K562 (cell line): Measurements from ENCODE around the gene CYB5R2. TPM values are rescaled to one million over a fixed set of nuclear protein-coding genes. Genes with fewer than 3 reads are reported as not detected.

ENCODE experiments used
- ATAC-seq: fragments of 200-7000 bp; cut with Tn5 transposase; 3 replicates; pipeline ENCODE4 v1.9.1; 2020; ENCODE audit warnings: moderate library complexity
- BruUV-seq: library from RNA; stranded (reverse); fragments of 400-500 nt; replicated peaks from 2 replicates; lab custom pipeline; 2021; lab: Mats Ljungman, UMichigan
- CTCF ChIA-PET: fragments of 300-600 bp; formaldehyde crosslinking; extraction: SDS; loops from one replicate; lab custom pipeline; 2021; ENCODE audit warnings: low intra/inter-chr PET ratio; lab: Yijun Ruan, JAX
- POLR2A ChIA-PET: fragments of 300-600, 350-650 bp; sonication (Branson Sonifier 250); formaldehyde crosslinking; extraction: SDS; loops from one replicate; lab custom pipeline; 2021; ENCODE audit warnings: antibody characterized with exemption, inconsistent platforms; lab: Yijun Ruan, JAX
- DNase-seq, 4 experiments: peaks; one replicate each; pipeline versions ENCODE4 v3.0.0 to v3.0.0-alpha.2; 2011 to 2018; ENCODE audit warnings: low spot score in 3 of 4, mixed read lengths in 3 of 4; ENCODE audit errors: extremely low read depth in 1 of 4
- FAIRE-seq: peaks from 2 replicates; lab custom pipeline; 2011; peaks lifted over from hg19 to GRCh38; lab: Jason Lieb, UNC
- H2AFZ ChIP-seq: 2 replicates; pipeline ENCODE4 v1.6.0; 2011; ENCODE audit warnings: low read depth, low read length, control low read depth, inconsistent platforms
- H3K27ac ChIP-seq: fragments of 200-600 bp; 3 replicates; pipeline ENCODE4 v1.8.0; 2011; ENCODE audit warnings: low read depth, mild to moderate bottlenecking, control low read depth, inconsistent platforms, low read length, moderate library complexity, mixed read lengths; ENCODE audit errors: extremely low read depth
- H3K27me3 ChIP-seq, 2 experiments: fragments of 300-600 bp in 1 of 2; 2 replicates in 1 of 2; 3 replicates in 1 of 2; pipeline versions ENCODE4 v1.6.0 to v1.8.0; 2011; ENCODE audit warnings: inconsistent platforms in 2 of 2, low read length in 2 of 2, mild to moderate bottlenecking in 1 of 2, mixed read lengths in 1 of 2, moderate library complexity in 1 of 2; ENCODE audit not compliant: control insufficient read depth in 2 of 2, insufficient read depth in 2 of 2
- H3K36me3 ChIP-seq: fragments of 300-600 bp; 3 replicates; pipeline ENCODE4 v1.8.0; 2011; ENCODE audit warnings: mild to moderate bottlenecking, low read length, inconsistent platforms; ENCODE audit not compliant: control insufficient read depth, insufficient read depth
- H3K4me1 ChIP-seq, 2 experiments: fragments of 200-600 bp in 1 of 2; replicated peaks in 1 of 2; 2 replicates in 1 of 2; 3 replicates in 1 of 2; pipeline versions ENCODE4 v1.5.1 to v1.8.0; 2011; ENCODE audit warnings: inconsistent platforms in 2 of 2, low read length in 2 of 2, mild to moderate bottlenecking in 1 of 2, mixed read lengths in 1 of 2, moderate library complexity in 1 of 2; ENCODE audit not compliant: control insufficient read depth in 2 of 2, insufficient read depth in 2 of 2
- H3K4me2 ChIP-seq: 2 replicates; pipeline ENCODE4 v1.6.1; 2011; ENCODE audit warnings: low read length, control low read depth, inconsistent platforms, mixed read lengths; ENCODE audit not compliant: insufficient read depth
- H3K4me3 ChIP-seq: fragments of 200-600 bp; sonication (generic), shearing (Covaris generic); 2 replicates; pipeline ENCODE4 v1.5.1; 2016; ENCODE audit warnings: control low read depth, inconsistent platforms
- H3K79me2 ChIP-seq: fragments of 200-600 bp; 3 replicates; pipeline ENCODE4 v1.8.0; 2011; ENCODE audit warnings: low read length, inconsistent platforms; ENCODE audit not compliant: control insufficient read depth, insufficient read depth
- H3K9ac ChIP-seq, 2 experiments: 2 replicates each; pipeline versions ENCODE4 v1.6.0 to v1.6.1; 2011; ENCODE audit warnings: low read depth in 2 of 2, low read length in 2 of 2, control low read depth in 1 of 2, inconsistent platforms in 1 of 2, mild to moderate bottlenecking in 1 of 2, mixed read lengths in 1 of 2; ENCODE audit not compliant: insufficient read depth in 1 of 2
- H3K9me1 ChIP-seq: one replicate; pipeline ENCODE4 v1.6.0; 2011; ENCODE audit warnings: inconsistent platforms, mild to moderate bottlenecking, low read length, moderate library complexity; ENCODE audit not compliant: control insufficient read depth, insufficient read depth
- H3K9me3 ChIP-seq: replicated peaks from 2 replicates; pipeline ENCODE4 v1.5.1; 2011; ENCODE audit warnings: low read depth, low read length, inconsistent platforms; ENCODE audit not compliant: control insufficient read depth, insufficient read depth
- H4K20me1 ChIP-seq: replicated peaks from 2 replicates; pipeline ENCODE4 v1.6.1; 2011; ENCODE audit warnings: low read length, inconsistent platforms, mixed read lengths; ENCODE audit not compliant: control insufficient read depth, insufficient read depth
- ASH1L ChIP-seq: fragments of 450-650 bp; IDR thresholded peaks from 2 replicates; pipeline ENCODE4 v1.6.1; 2018; ENCODE audit warnings: borderline replicate concordance, mild to moderate bottlenecking, low read depth; ENCODE audit not compliant: partially characterized antibody
- CCNT2 ChIP-seq: IDR thresholded peaks from 2 replicates; pipeline ENCODE4 v1.6.1; 2011; ENCODE audit warnings: borderline replicate concordance, low read depth, mild to moderate bottlenecking, moderate library complexity, mixed read lengths, low read length; ENCODE audit not compliant: insufficient read length; ENCODE audit errors: extremely low read depth
- ETV6 ChIP-seq, 3 experiments: fragments of 150-350 bp in 1 of 3; sonication (generic) in 1 of 3; formaldehyde crosslinking in 1 of 3; IDR thresholded peaks; 2 replicates each; pipeline versions ENCODE4 v1.6.1 to v1.8.0; 2014 to 2022; ENCODE audit warnings: borderline replicate concordance in 2 of 3, low read depth in 2 of 3, antibody characterized with exemption in 1 of 3, low read length in 1 of 3, mild to moderate bottlenecking in 1 of 3, missing genetic modification reagents in 1 of 3
- ILK ChIP-seq: fragments of 450-650 bp; IDR thresholded peaks from 2 replicates; pipeline ENCODE4 v1.6.1; 2016; ENCODE audit warnings: missing genetic modification characterization, low read depth, mild to moderate bottlenecking, missing compliant biosample characterization, moderate library complexity, borderline replicate concordance
- MYC ChIP-seq, 2 experiments: fragments of 250-450 bp in 1 of 2; sonication (Bioruptor Pico) in 1 of 2; IDR thresholded peaks; 2 replicates each; pipeline versions ENCODE4 v1.5.1 to v1.6.1; 2012 to 2021; ENCODE audit warnings: low read depth in 2 of 2, borderline replicate concordance in 1 of 2, improper control_type of control experiment in 1 of 2, low read length in 1 of 2, mild to moderate bottlenecking in 1 of 2, moderate library complexity in 1 of 2
- NFIC ChIP-seq: fragments of 450-650 bp; IDR thresholded peaks from 2 replicates; pipeline ENCODE4 v1.6.1; 2017; ENCODE audit warnings: mild to moderate bottlenecking, inconsistent platforms
- SMAD4 ChIP-seq: fragments of 250-450 bp; sonication (Bioruptor Pico); conservative IDR thresholded peaks from 2 replicates; pipeline ENCODE4 v1.8.0; 2021; ENCODE audit warnings: inconsistent platforms, mild to moderate bottlenecking, moderate library complexity
- THRAP3 ChIP-seq: fragments of 450-650 bp; IDR thresholded peaks from 2 replicates; pipeline ENCODE4 v1.6.1; 2016; ENCODE audit warnings: mild to moderate bottlenecking, inconsistent platforms, borderline replicate concordance
- ZFPM2 ChIP-seq: fragments of 250-450 bp; sonication (Bioruptor Pico); IDR thresholded peaks from 2 replicates; pipeline ENCODE4 v1.5.1; 2022; ENCODE audit warnings: mild to moderate bottlenecking
- ZNF551 ChIP-seq: fragments of 250-450 bp; sonication (Bioruptor Pico); IDR thresholded peaks from 2 replicates; pipeline ENCODE4 v1.5.0; 2021; ENCODE audit warnings: mild to moderate bottlenecking, moderate library complexity
- ZZZ3 ChIP-seq: fragments of 450-650 bp; IDR thresholded peaks from 2 replicates; pipeline ENCODE4 v1.6.1; 2016; ENCODE audit warnings: antibody characterized with exemption, mild to moderate bottlenecking, moderate library complexity
- WGBS: fragments of 100-300 bp; shearing (Covaris generic); methylation state at CpG from one replicate; pipeline ENCODE4 v1.1.6; 2016; ENCODE audit warnings: low coverage, mixed read lengths; ENCODE audit not compliant: insufficient coverage; ENCODE audit errors: missing lambda C conversion rate; 5-methylcytosine and 5-hydroxymethylcytosine counted together
- in situ Hi-C: fragments of 300-500 bp; cut with MboI; formaldehyde crosslinking; loops from 4 replicates; pipeline ENCODE4 v1.15.0; 2018; ENCODE audit warnings: inconsistent platforms, mixed read lengths
- intact Hi-C: fragments of 100-400 bp; cut with micrococcal nuclease; formaldehyde crosslinking; loops from 2 replicates; pipeline ENCODE4 v1.14.2; 2022
- polyA plus RNA-seq, 8 experiments: library from polyadenylated mRNA; depleted of rRNA in 4 of 8; stranded (reverse) in 5 of 8; unstranded in 3 of 8; fragments of >200 nt; fragmentation: Nextera tagmentation in 2 of 8; fragmentation: Illumina TruSeq in 1 of 8; extraction: Ambion mirVana in 2 of 8; extraction: Trizol in 1 of 8; gene quantifications; 2 replicates each; pipeline versions ENCODE4 v1.2.1 to v1.2.3, GENCODE V29; 2011 to 2014; ENCODE audit warnings: inconsistent platforms in 1 of 8, missing spikeins in 1 of 8
- total RNA-seq, 7 experiments: library from RNA; depleted of rRNA in 6 of 7; stranded (reverse); fragments of >200 nt in 6 of 7; fragmentation: Illumina TruSeq in 2 of 7; extraction: Trizol in 2 of 7; gene quantifications; 2 replicates each; pipeline versions ENCODE4 v1.2.1 to v1.2.3, GENCODE V29; 2011 to 2021; ENCODE audit warnings: low replicate concordance in 1 of 7
- TF ChIP-seq, protein P1 (sequence below): fragments of 450-650 bp; formaldehyde crosslinking; IDR thresholded peaks from 2 replicates; pipeline ENCODE4 v1.4.0; 2022; ENCODE audit warnings: mild to moderate bottlenecking, moderate library complexity
- TF ChIP-seq, protein P2 (sequence below): fragments of 250-450 bp; sonication (Bioruptor Pico); IDR thresholded peaks from 2 replicates; pipeline ENCODE4 v1.5.0; 2020; ENCODE audit warnings: mild to moderate bottlenecking
- TF ChIP-seq, protein P3 (sequence below): fragments of 250-450 bp; sonication (Bioruptor Pico); IDR thresholded peaks from 2 replicates; pipeline ENCODE4 v1.8.0; 2021; ENCODE audit warnings: moderate library complexity, mild to moderate bottlenecking, inconsistent platforms

CYB5R2 gene
- total and polyA plus RNA-seq, 9 of the 15 experiments (the other 6 are each of a cell fraction or from before 2014, with no cell fraction given): 8.2 to 28.7 (median 13.6) TPM

DNA sequence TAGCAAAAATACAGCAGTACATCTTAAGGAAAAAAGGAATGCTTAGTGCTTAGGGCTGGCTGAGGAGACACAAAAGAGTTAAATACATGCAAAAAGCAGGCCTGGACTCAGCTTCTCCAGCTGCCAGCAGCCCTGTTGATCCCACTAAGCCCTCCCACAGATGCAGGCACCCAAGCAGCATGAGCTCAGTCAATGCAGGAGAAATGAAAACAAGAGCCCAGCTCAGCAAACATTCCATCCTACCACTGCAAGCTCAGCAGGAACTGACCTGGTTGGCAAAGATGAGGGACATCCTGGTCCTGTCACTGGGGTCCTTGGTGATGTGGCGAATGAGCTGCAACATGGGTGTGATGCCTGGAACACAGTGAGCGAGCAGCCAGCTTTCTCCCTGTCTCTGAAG, 5.8 kb downstream of the CYB5R2 start (continued):
- no peak for TF ChIP-seq ASH1L
- TF ChIP-seq NFIC: no peak
- TF ChIP-seq ZFPM2 (CRISPR knock-in tag): no peak
- no peak for TF ChIP-seq ZNF551 (CRISPR knock-in tag)
- TF ChIP-seq, protein P1, sequence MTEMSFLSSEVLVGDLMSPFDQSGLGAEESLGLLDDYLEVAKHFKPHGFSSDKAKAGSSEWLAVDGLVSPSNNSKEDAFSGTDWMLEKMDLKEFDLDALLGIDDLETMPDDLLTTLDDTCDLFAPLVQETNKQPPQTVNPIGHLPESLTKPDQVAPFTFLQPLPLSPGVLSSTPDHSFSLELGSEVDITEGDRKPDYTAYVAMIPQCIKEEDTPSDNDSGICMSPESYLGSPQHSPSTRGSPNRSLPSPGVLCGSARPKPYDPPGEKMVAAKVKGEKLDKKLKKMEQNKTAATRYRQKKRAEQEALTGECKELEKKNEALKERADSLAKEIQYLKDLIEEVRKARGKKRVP (CRISPR knock-in tag): no peak
- TF ChIP-seq, protein P2, sequence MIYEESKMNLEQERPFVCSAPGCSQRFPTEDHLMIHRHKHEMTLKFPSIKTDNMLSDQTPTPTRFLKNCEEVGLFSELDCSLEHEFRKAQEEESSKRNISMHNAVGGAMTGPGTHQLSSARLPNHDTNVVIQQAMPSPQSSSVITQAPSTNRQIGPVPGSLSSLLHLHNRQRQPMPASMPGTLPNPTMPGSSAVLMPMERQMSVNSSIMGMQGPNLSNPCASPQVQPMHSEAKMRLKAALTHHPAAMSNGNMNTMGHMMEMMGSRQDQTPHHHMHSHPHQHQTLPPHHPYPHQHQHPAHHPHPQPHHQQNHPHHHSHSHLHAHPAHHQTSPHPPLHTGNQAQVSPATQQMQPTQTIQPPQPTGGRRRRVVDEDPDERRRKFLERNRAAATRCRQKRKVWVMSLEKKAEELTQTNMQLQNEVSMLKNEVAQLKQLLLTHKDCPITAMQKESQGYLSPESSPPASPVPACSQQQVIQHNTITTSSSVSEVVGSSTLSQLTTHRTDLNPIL (CRISPR knock-in tag): no peak

DNA sequence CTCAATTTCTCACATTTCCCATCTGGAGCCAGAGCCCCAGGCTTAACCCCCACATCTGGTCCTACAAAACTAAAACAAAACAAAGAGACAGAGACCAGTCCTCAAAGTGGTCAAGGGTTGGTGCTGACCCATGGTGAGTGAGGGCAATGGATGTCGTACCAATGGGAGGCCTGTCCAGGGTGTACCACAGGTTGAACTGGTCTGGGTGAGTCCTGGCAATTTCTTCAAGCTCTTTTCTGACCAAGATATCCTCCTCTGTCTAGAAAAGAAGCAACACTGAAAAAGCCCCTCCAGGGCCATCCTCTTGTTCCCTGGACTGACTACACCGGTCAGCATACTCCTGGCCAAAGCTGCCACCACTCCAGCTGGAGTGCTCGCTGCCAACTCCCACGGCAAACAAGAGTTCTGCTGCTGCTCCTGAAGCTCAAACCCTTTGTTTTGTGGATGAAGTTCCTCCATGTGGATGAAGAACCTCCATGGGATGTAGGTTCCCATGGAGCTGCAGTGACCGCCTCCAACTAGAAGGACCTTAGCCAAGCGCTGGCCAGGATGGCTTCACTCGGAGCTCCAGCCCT, 6.9 kb downstream of the CYB5R2 start:
- no peaks in the 10 kb centered on the region for H3K9me1 ChIP-seq
- no TSS peak for BruUV-seq
- ATAC-seq: no peak
- H3K9ac ChIP-seq: no peak overlapping the region
- no peaks in the 10 kb centered on the region for H3K4me1 ChIP-seq
- in situ Hi-C loops: loop anchor here (25.0 kb wide), 1 partner anchor 579 kb away; the partner anchor contains the start of gene RBMXL2
- 26% methylated on average over 7 of the region's 7 CpGs for WGBS
- H3K4me2 ChIP-seq: no peak overlapping the region
- no peaks in the 10 kb centered on the region for H4K20me1 ChIP-seq
- H3K27me3 ChIP-seq: no peaks in the 10 kb centered on the region
- POLR2A ChIA-PET: interaction anchor here (0.6 kb wide), 2 partner anchors 23 to 235 kb away, joined by 3 to 4 read pairs; no protein-coding TSS in a partner anchor
- H3K4me3 ChIP-seq: no peak overlapping the region
- H3K9me3 ChIP-seq: no peaks in the 10 kb centered on the region
- no peak overlapping the region for H2AFZ ChIP-seq
- H3K79me2 ChIP-seq: no peaks in the 10 kb centered on the region
- H3K36me3 ChIP-seq: no peaks in the 10 kb centered on the region
- CTCF ChIA-PET: interaction anchor here (1.6 kb wide), 1 partner anchor 568 kb away, joined by 6 read pairs; no protein-coding TSS in a partner anchor
- DNase-seq: no peak
- H3K27ac ChIP-seq: no peak overlapping the region
- intact Hi-C loops: no loop called here
- no peak for FAIRE-seq
- TF ChIP-seq MYC (IDR thresholded peaks at IDR 0.05; ENCODE audit: low read depth, low read length): no peak
- no peak for TF ChIP-seq MYC (CRISPR knock-in tag; IDR thresholded peaks at IDR 0.05; ENCODE audit: borderline replicate concordance, low read depth)
- TF ChIP-seq, protein P3, sequence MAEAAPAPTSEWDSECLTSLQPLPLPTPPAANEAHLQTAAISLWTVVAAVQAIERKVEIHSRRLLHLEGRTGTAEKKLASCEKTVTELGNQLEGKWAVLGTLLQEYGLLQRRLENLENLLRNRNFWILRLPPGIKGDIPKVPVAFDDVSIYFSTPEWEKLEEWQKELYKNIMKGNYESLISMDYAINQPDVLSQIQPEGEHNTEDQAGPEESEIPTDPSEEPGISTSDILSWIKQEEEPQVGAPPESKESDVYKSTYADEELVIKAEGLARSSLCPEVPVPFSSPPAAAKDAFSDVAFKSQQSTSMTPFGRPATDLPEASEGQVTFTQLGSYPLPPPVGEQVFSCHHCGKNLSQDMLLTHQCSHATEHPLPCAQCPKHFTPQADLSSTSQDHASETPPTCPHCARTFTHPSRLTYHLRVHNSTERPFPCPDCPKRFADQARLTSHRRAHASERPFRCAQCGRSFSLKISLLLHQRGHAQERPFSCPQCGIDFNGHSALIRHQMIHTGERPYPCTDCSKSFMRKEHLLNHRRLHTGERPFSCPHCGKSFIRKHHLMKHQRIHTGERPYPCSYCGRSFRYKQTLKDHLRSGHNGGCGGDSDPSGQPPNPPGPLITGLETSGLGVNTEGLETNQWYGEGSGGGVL (CRISPR knock-in tag): no peak
- no peak for TF ChIP-seq ILK (tag)
- TF ChIP-seq THRAP3: no peak
- TF ChIP-seq CCNT2: no peak
- TF ChIP-seq ETV6 (IDR thresholded peaks at IDR 0.05; ENCODE audit: borderline replicate concordance in 1 of 2, low read depth in 2 of 2, low read length in 1 of 2): no peak
- TF ChIP-seq ETV6 (CRISPR knock-in tag; IDR thresholded peaks at IDR 0.05; ENCODE audit: borderline replicate concordance): no peak
- TF ChIP-seq SMAD4 (CRISPR knock-in tag): no peak
- TF ChIP-seq ZZZ3: no peak
